Measurements from ENCODE around the gene AIP. TPM values are rescaled to one million over a fixed set of nuclear protein-coding genes. Genes with fewer than 3 reads are reported as not detected.

The AIP gene
- total and polyA plus RNA-seq, 9 of the 15 experiments (the other 6 are each of a cell fraction or from before 2014, with no cell fraction given), result 5.2 to 92.5 (median 52.7) TPM

GRCh38 chr11:67507864-67508485 lies 25.1 kb downstream of the AIP start, which contains the start of gene CDK2AP2 (continued):
- TF ChIP-seq RREB1 (CRISPR knock-in tag; IDR thresholded peaks at IDR 0.05) (peak; percentile 84; the same call in 1 of the 2 replicates), PML (IDR thresholded peaks at IDR 0.05; ENCODE audit: low read length) (peak; percentile 43; the same call in 1 of the 2 replicates), USF1 (CRISPR knock-in tag; IDR thresholded peaks at IDR 0.05) (no peak), ZNF609 (CRISPR knock-in tag; IDR thresholded peaks at IDR 0.05; ENCODE audit: borderline replicate concordance) (no peak), GTF3C2 (IDR thresholded peaks at IDR 0.05; ENCODE audit: borderline replicate concordance, extremely low read depth, insufficient read length) (no peak), TEAD1 (CRISPR knock-in tag; IDR thresholded peaks at IDR 0.05) (peak in 1 of 2 experiments; percentile 17; a peak in 1 of 4 replicates), ZC3H8 (IDR thresholded peaks at IDR 0.05) (no peak), RBM22 (IDR thresholded peaks at IDR 0.05; ENCODE audit: low read depth, low read length, poor library complexity, severe bottlenecking) (peak; percentile 82), TBP (optimal IDR thresholded peaks at IDR 0.05; ENCODE audit: low read depth, low read length) (peak; percentile 78), CHCHD3 (CRISPR knock-in tag; IDR thresholded peaks at IDR 0.05) (0 out of 2 replicates have a peak, but pooled peaks have one; percentile 66)

All from K562 (cell line).